ENCODE data around the gene VPS39.

- no peak for TF ChIP-seq CTCF (IDR thresholded peaks at IDR 0.05; ENCODE audit: low read depth, low read length)
- no peak for TF ChIP-seq EZH2phosphoT487 (IDR thresholded peaks at IDR 0.05; ENCODE audit: low read depth)
Measured at GRCh38 chr15:42184736-42185135, 23.4 kb downstream of the VPS39 start.
